Measurements from ENCODE around the gene CSRP3.

The CSRP3 gene

GRCh38 chr11:19208959-19209546 lies 7.3 kb upstream of the CSRP3 start:
- no peaks in the 10 kb centered on the region for H3K4me1 ChIP-seq (ENCODE audit: control insufficient read depth, insufficient read depth, low read length, poor library complexity, severe bottlenecking)
- no peaks in the 10 kb centered on the region for H3K27me3 ChIP-seq (replicated peaks; ENCODE audit: control insufficient read depth, insufficient read depth, low read length, poor library complexity, severe bottlenecking)
- DNase-seq = no peak
- H3K36me3 ChIP-seq (ENCODE audit: control insufficient read depth, insufficient read depth, low read length) = no peaks in the 10 kb centered on the region
- no peak overlapping the region for H3K4me3 ChIP-seq (ENCODE audit: insufficient read depth, low read depth, low read length, poor library complexity, severe bottlenecking)
- no peak overlapping the region for H3K27ac ChIP-seq (ENCODE audit: insufficient read depth, low read length, poor library complexity, severe bottlenecking)
- H3K9me3 ChIP-seq (ENCODE audit: control insufficient read depth, low read length) = no peaks in the 10 kb centered on the region

- H3K27ac ChIP-seq (ENCODE audit: insufficient read depth, low read length, poor library complexity, severe bottlenecking) = no peak overlapping the region
- H3K4me3 ChIP-seq (ENCODE audit: insufficient read depth, low read depth, low read length, poor library complexity, severe bottlenecking) = no peak overlapping the region
- DNase-seq = no peak
- H3K27me3 ChIP-seq (replicated peaks; ENCODE audit: control insufficient read depth, insufficient read depth, low read length, poor library complexity, severe bottlenecking) = no peaks in the 10 kb centered on the region
- H3K4me1 ChIP-seq (ENCODE audit: control insufficient read depth, insufficient read depth, low read length, poor library complexity, severe bottlenecking) = no peaks in the 10 kb centered on the region
- H3K9me3 ChIP-seq (ENCODE audit: control insufficient read depth, low read length) = no peaks in the 10 kb centered on the region
- H3K36me3 ChIP-seq (ENCODE audit: control insufficient read depth, insufficient read depth, low read length) = no peaks in the 10 kb centered on the region
Measured at GRCh38 chr11:19208181-19208580, 6.4 kb upstream of the CSRP3 start.

- H3K27ac ChIP-seq (ENCODE audit: insufficient read depth, low read length, poor library complexity, severe bottlenecking) = no peak overlapping the region
- no peaks in the 10 kb centered on the region for H3K36me3 ChIP-seq (ENCODE audit: control insufficient read depth, insufficient read depth, low read length)
- DNase-seq = no peak
- H3K4me3 ChIP-seq (ENCODE audit: insufficient read depth, low read depth, low read length, poor library complexity, severe bottlenecking) = no peak overlapping the region
- H3K27me3 ChIP-seq (replicated peaks; ENCODE audit: control insufficient read depth, insufficient read depth, low read length, poor library complexity, severe bottlenecking) = no peaks in the 10 kb centered on the region
- no peaks in the 10 kb centered on the region for H3K4me1 ChIP-seq (ENCODE audit: control insufficient read depth, insufficient read depth, low read length, poor library complexity, severe bottlenecking)
- H3K9me3 ChIP-seq (ENCODE audit: control insufficient read depth, low read length) = no peaks in the 10 kb centered on the region
Measured at GRCh38 chr11:19204836-19205235, 3.1 kb upstream of the CSRP3 start.

- no peak for DNase-seq
- H3K36me3 ChIP-seq (ENCODE audit: control insufficient read depth, insufficient read depth, low read length) = no peaks in the 10 kb centered on the region
- no peaks in the 10 kb centered on the region for H3K9me3 ChIP-seq (ENCODE audit: control insufficient read depth, low read length)
- no peaks in the 10 kb centered on the region for H3K4me1 ChIP-seq (ENCODE audit: control insufficient read depth, insufficient read depth, low read length, poor library complexity, severe bottlenecking)
- H3K27me3 ChIP-seq (replicated peaks; ENCODE audit: control insufficient read depth, insufficient read depth, low read length, poor library complexity, severe bottlenecking) = no peaks in the 10 kb centered on the region
- H3K27ac ChIP-seq (ENCODE audit: insufficient read depth, low read length, poor library complexity, severe bottlenecking) = no peak overlapping the region
- no peak overlapping the region for H3K4me3 ChIP-seq (ENCODE audit: insufficient read depth, low read depth, low read length, poor library complexity, severe bottlenecking)
Measured at GRCh38 chr11:19200410-19201201, 1.2 kb downstream of the CSRP3 start.

- Histone ChIP-seq H3K4me3 (ENCODE audit: insufficient read depth, low read depth, low read length, poor library complexity, severe bottlenecking) (no peak overlapping the region), H3K4me1 (ENCODE audit: control insufficient read depth, insufficient read depth, low read length, poor library complexity, severe bottlenecking) (no peaks in the 10 kb centered on the region), H3K27ac (ENCODE audit: insufficient read depth, low read length, poor library complexity, severe bottlenecking) (no peak overlapping the region), H3K9me3 (ENCODE audit: control insufficient read depth, low read length) (no peaks in the 10 kb centered on the region), H3K27me3 (replicated peaks; ENCODE audit: control insufficient read depth, insufficient read depth, low read length, poor library complexity, severe bottlenecking) (no peaks in the 10 kb centered on the region), H3K36me3 (ENCODE audit: control insufficient read depth, insufficient read depth, low read length) (no peaks in the 10 kb centered on the region)
- no peak for DNase-seq
Measured at GRCh38 chr11:19199771-19200170, 2.0 kb downstream of the CSRP3 start.

GRCh38 chr11:19199048-19199447 lies 2.7 kb downstream of the CSRP3 start:
- no peaks in the 10 kb centered on the region for H3K9me3 ChIP-seq (ENCODE audit: control insufficient read depth, low read length)
- H3K4me1 ChIP-seq (ENCODE audit: control insufficient read depth, insufficient read depth, low read length, poor library complexity, severe bottlenecking) = no peaks in the 10 kb centered on the region
- H3K4me3 ChIP-seq (ENCODE audit: insufficient read depth, low read depth, low read length, poor library complexity, severe bottlenecking) = no peak overlapping the region
- H3K36me3 ChIP-seq (ENCODE audit: control insufficient read depth, insufficient read depth, low read length) = no peaks in the 10 kb centered on the region
- no peak overlapping the region for H3K27ac ChIP-seq (ENCODE audit: insufficient read depth, low read length, poor library complexity, severe bottlenecking)
- DNase-seq = no peak
- no peaks in the 10 kb centered on the region for H3K27me3 ChIP-seq (replicated peaks; ENCODE audit: control insufficient read depth, insufficient read depth, low read length, poor library complexity, severe bottlenecking)

- no peaks in the 10 kb centered on the region for H3K27me3 ChIP-seq (replicated peaks; ENCODE audit: control insufficient read depth, insufficient read depth, low read length, poor library complexity, severe bottlenecking)
- no peak overlapping the region for H3K4me3 ChIP-seq (ENCODE audit: insufficient read depth, low read depth, low read length, poor library complexity, severe bottlenecking)
- H3K4me1 ChIP-seq (ENCODE audit: control insufficient read depth, insufficient read depth, low read length, poor library complexity, severe bottlenecking) = no peaks in the 10 kb centered on the region
- no peak for DNase-seq
- H3K9me3 ChIP-seq (ENCODE audit: control insufficient read depth, low read length) = no peaks in the 10 kb centered on the region
- H3K27ac ChIP-seq (ENCODE audit: insufficient read depth, low read length, poor library complexity, severe bottlenecking) = no peak overlapping the region
- H3K36me3 ChIP-seq (ENCODE audit: control insufficient read depth, insufficient read depth, low read length) = no peaks in the 10 kb centered on the region
Measured at GRCh38 chr11:19196432-19196831, 5.4 kb downstream of the CSRP3 start.

GRCh38 chr11:19194620-19195308 lies 7.0 kb downstream of the CSRP3 start:
- Histone ChIP-seq H3K9me3 (ENCODE audit: control insufficient read depth, low read length) (no peaks in the 10 kb centered on the region), H3K27ac (ENCODE audit: insufficient read depth, low read length, poor library complexity, severe bottlenecking) (no peak overlapping the region), H3K4me1 (ENCODE audit: control insufficient read depth, insufficient read depth, low read length, poor library complexity, severe bottlenecking) (no peaks in the 10 kb centered on the region), H3K27me3 (replicated peaks; ENCODE audit: control insufficient read depth, insufficient read depth, low read length, poor library complexity, severe bottlenecking) (no peaks in the 10 kb centered on the region), H3K36me3 (ENCODE audit: control insufficient read depth, insufficient read depth, low read length) (no peaks in the 10 kb centered on the region), H3K4me3 (ENCODE audit: insufficient read depth, low read depth, low read length, poor library complexity, severe bottlenecking) (no peak overlapping the region)
- no peak for DNase-seq

- DNase-seq = no peak
- H3K27me3 ChIP-seq (replicated peaks; ENCODE audit: control insufficient read depth, insufficient read depth, low read length, poor library complexity, severe bottlenecking) = no peaks in the 10 kb centered on the region
- H3K4me1 ChIP-seq (ENCODE audit: control insufficient read depth, insufficient read depth, low read length, poor library complexity, severe bottlenecking) = no peaks in the 10 kb centered on the region
- H3K4me3 ChIP-seq (ENCODE audit: insufficient read depth, low read depth, low read length, poor library complexity, severe bottlenecking) = no peak overlapping the region
- no peaks in the 10 kb centered on the region for H3K9me3 ChIP-seq (ENCODE audit: control insufficient read depth, low read length)
- H3K27ac ChIP-seq (ENCODE audit: insufficient read depth, low read length, poor library complexity, severe bottlenecking) = no peak overlapping the region
- H3K36me3 ChIP-seq (ENCODE audit: control insufficient read depth, insufficient read depth, low read length) = no peaks in the 10 kb centered on the region
Measured at GRCh38 chr11:19193916-19194315, 7.9 kb downstream of the CSRP3 start.

- no peaks in the 10 kb centered on the region for H3K9me3 ChIP-seq (ENCODE audit: control insufficient read depth, low read length)
- no peaks in the 10 kb centered on the region for H3K27me3 ChIP-seq (replicated peaks; ENCODE audit: control insufficient read depth, insufficient read depth, low read length, poor library complexity, severe bottlenecking)
- H3K27ac ChIP-seq (ENCODE audit: insufficient read depth, low read length, poor library complexity, severe bottlenecking) = no peak overlapping the region
- H3K36me3 ChIP-seq (ENCODE audit: control insufficient read depth, insufficient read depth, low read length) = no peaks in the 10 kb centered on the region
- DNase-seq = no peak
- no peaks in the 10 kb centered on the region for H3K4me1 ChIP-seq (ENCODE audit: control insufficient read depth, insufficient read depth, low read length, poor library complexity, severe bottlenecking)
- no peak overlapping the region for H3K4me3 ChIP-seq (ENCODE audit: insufficient read depth, low read depth, low read length, poor library complexity, severe bottlenecking)
Measured at GRCh38 chr11:19191530-19192169, 10.1 kb downstream of the CSRP3 start.
